K562 (cell line): ENCODE measurements around the gene HELLS. TPM values are rescaled to one million over a fixed set of nuclear protein-coding genes. Genes with fewer than 3 reads are reported as not detected.

Source experiments
- ATF7 ChIP-seq: fragments of 450-650 bp; IDR thresholded peaks from 2 replicates; pipeline ENCODE4 v1.7.1; 2014; ENCODE audit warnings: mild to moderate bottlenecking, moderate library complexity
- BCOR ChIP-seq: fragments of 450-650 bp; IDR thresholded peaks from 2 replicates; pipeline ENCODE4 v1.6.1; 2016
- C11orf30 ChIP-seq: fragments of 450-650 bp; IDR thresholded peaks from 2 replicates; pipeline ENCODE4 v1.6.1; 2016; ENCODE audit warnings: low read depth, mild to moderate bottlenecking
- ELF2 ChIP-seq: fragments of 250-450 bp; sonication (Bioruptor Pico); IDR thresholded peaks from 2 replicates; pipeline ENCODE4 v1.5.0; 2021; ENCODE audit warnings: mild to moderate bottlenecking
- ETS2 ChIP-seq: IDR thresholded peaks from 2 replicates; pipeline ENCODE4 v1.6.1; 2016; ENCODE audit warnings: borderline replicate concordance, missing genetic modification characterization, mild to moderate bottlenecking, moderate library complexity, missing compliant biosample characterization; ENCODE audit not compliant: poor library complexity, severe bottlenecking
- KDM2B ChIP-seq: fragments of 250-450 bp; sonication (Bioruptor Pico); IDR thresholded peaks from 2 replicates; pipeline ENCODE4 v1.8.0; 2021; ENCODE audit warnings: mild to moderate bottlenecking, moderate library complexity
- MAFF ChIP-seq: IDR thresholded peaks from 2 replicates; pipeline ENCODE4 v1.6.1; 2012; ENCODE audit warnings: low read length, improper control_type of control experiment
- PHF8 ChIP-seq: fragments of 200-600 bp; sonication (generic); IDR thresholded peaks from 2 replicates; pipeline ENCODE4 v1.6.1; 2012; ENCODE audit warnings: mixed run types, mild to moderate bottlenecking, inconsistent platforms, low read length, moderate library complexity, borderline replicate concordance
- SRSF7 ChIP-seq: fragments of 200-400 bp; formaldehyde crosslinking; optimal IDR thresholded peaks from 2 replicates; pipeline ENCODE3; 2017; ENCODE audit warnings: mild to moderate bottlenecking, low read depth, low read length
- ZHX1 ChIP-seq: fragments of 150-350 bp; conservative IDR thresholded peaks from 2 replicates; pipeline ENCODE4 v1.6.1; 2014; ENCODE audit warnings: low read length
- ZNF253 ChIP-seq: fragments of 250-450 bp; sonication (Bioruptor Pico); conservative IDR thresholded peaks from 2 replicates; pipeline ENCODE4 v1.6.1; 2021; ENCODE audit warnings: mild to moderate bottlenecking
- ZNF655 ChIP-seq: fragments of 250-450 bp; sonication (Bioruptor Pico); IDR thresholded peaks from 2 replicates; pipeline ENCODE4 v1.5.0; 2021
- polyA plus RNA-seq, 8 experiments: library from polyadenylated mRNA; depleted of rRNA in 4 of 8; stranded (reverse) in 5 of 8; unstranded in 3 of 8; fragments of >200 nt; fragmentation: Nextera tagmentation in 2 of 8; fragmentation: Illumina TruSeq in 1 of 8; extraction: Ambion mirVana in 2 of 8; extraction: Trizol in 1 of 8; gene quantifications; 2 replicates each; pipeline versions ENCODE4 v1.2.1 to v1.2.3, GENCODE V29; 2011 to 2014; ENCODE audit warnings: inconsistent platforms in 1 of 8, missing spikeins in 1 of 8
- total RNA-seq, 7 experiments: library from RNA; depleted of rRNA in 6 of 7; stranded (reverse); fragments of >200 nt in 6 of 7; fragmentation: Illumina TruSeq in 2 of 7; extraction: Trizol in 2 of 7; gene quantifications; 2 replicates each; pipeline versions ENCODE4 v1.2.1 to v1.2.3, GENCODE V29; 2011 to 2021; ENCODE audit warnings: low replicate concordance in 1 of 7
- TF ChIP-seq, protein P1 (sequence below): fragments of 250-450 bp; sonication (Bioruptor Pico); IDR thresholded peaks from 2 replicates; pipeline ENCODE4 v1.5.0; 2021
- TF ChIP-seq, protein P2 (sequence below), 2 experiments: fragments of 450-650 bp; formaldehyde crosslinking in 1 of 2; IDR thresholded peaks; 2 replicates each; pipeline versions ENCODE4 v1.4.0 to v1.6.1; 2014 to 2020; ENCODE audit warnings: mild to moderate bottlenecking in 2 of 2, borderline replicate concordance in 1 of 2, low read depth in 1 of 2

HELLS gene
- total and polyA plus RNA-seq, 9 of the 15 experiments (the other 6 are each of a cell fraction or from before 2014, with no cell fraction given) = 8.8 to 52.1 (median 24.7) TPM

DNA sequence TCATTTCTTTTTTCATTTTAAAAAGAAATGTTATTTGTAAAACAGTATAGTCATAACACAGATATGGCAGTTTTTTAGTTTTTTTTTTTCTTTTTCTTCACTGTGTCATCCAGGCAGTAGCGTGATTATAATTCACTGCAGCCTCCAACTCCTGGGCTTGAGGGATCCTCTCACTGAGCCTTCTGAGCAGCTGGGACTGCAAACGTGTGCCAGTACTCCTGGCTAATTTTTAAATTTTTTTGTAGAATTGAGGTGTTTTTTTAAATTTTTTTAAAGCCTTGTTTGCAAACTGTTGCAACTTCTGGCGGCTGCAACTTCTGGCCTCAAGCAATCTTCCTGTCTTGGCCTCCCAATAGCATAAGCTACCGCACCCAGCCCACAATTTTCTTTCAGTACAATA is 63.0 kb downstream of the HELLS start (continued):
- TF ChIP-seq C11orf30 (no peak), ELF2 (CRISPR knock-in tag) (no peak), ETS2 (tag) (no peak), PHF8 (no peak), KDM2B (CRISPR knock-in tag) (no peak), SRSF7 (no peak), BCOR (no peak), ATF7 (no peak), MAFF (no peak), ZNF253 (CRISPR knock-in tag) (no peak), ZNF655 (CRISPR knock-in tag) (no peak), ZHX1 (no peak)
- TF ChIP-seq, protein P1, sequence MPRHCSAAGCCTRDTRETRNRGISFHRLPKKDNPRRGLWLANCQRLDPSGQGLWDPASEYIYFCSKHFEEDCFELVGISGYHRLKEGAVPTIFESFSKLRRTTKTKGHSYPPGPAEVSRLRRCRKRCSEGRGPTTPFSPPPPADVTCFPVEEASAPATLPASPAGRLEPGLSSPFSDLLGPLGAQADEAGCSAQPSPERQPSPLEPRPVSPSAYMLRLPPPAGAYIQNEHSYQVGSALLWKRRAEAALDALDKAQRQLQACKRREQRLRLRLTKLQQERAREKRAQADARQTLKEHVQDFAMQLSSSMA (CRISPR knock-in tag) = no peak
- TF ChIP-seq, protein P2, sequence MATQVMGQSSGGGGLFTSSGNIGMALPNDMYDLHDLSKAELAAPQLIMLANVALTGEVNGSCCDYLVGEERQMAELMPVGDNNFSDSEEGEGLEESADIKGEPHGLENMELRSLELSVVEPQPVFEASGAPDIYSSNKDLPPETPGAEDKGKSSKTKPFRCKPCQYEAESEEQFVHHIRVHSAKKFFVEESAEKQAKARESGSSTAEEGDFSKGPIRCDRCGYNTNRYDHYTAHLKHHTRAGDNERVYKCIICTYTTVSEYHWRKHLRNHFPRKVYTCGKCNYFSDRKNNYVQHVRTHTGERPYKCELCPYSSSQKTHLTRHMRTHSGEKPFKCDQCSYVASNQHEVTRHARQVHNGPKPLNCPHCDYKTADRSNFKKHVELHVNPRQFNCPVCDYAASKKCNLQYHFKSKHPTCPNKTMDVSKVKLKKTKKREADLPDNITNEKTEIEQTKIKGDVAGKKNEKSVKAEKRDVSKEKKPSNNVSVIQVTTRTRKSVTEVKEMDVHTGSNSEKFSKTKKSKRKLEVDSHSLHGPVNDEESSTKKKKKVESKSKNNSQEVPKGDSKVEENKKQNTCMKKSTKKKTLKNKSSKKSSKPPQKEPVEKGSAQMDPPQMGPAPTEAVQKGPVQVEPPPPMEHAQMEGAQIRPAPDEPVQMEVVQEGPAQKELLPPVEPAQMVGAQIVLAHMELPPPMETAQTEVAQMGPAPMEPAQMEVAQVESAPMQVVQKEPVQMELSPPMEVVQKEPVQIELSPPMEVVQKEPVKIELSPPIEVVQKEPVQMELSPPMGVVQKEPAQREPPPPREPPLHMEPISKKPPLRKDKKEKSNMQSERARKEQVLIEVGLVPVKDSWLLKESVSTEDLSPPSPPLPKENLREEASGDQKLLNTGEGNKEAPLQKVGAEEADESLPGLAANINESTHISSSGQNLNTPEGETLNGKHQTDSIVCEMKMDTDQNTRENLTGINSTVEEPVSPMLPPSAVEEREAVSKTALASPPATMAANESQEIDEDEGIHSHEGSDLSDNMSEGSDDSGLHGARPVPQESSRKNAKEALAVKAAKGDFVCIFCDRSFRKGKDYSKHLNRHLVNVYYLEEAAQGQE (IDR thresholded peaks at IDR 0.05; ENCODE audit: borderline replicate concordance) = no peak
- TF ChIP-seq, protein P2 (CRISPR knock-in tag; IDR thresholded peaks at IDR 0.05; ENCODE audit: low read depth) = no peak
